ENCODE measurements around the gene GSTO2.

Gene GSTO2

DNA sequence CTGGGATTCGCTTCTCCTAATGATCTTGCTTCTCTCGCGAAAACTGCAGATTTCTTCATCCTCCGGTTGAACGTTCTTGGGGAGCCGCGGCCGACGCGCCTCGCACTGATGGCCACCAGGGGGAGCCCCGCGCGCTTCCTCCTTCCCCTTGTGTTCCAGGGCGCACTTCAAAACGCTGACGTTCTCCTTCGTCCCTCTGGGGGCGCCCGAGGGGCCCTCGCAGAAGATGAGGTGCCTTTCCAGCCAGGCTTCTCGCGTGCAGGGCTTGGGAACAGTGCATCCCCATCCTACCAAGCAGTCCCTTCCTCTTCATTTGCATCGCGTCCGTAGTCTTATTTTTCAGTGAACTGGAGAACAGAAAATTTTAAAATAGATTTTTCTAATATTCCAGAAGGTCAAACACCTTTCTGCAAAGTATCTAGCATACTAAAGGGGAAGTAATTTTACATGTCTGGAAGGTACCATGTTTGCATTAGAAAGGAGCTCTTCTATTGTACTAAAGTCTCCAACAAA is 22.5 kb downstream of the GSTO2 start (continued):
- TF ChIP-seq MEIS1 (CRISPR knock-in tag; IDR thresholded peaks at IDR 0.05; ENCODE audit: borderline replicate concordance): no peak
- TF ChIP-seq ZBTB17 (tag by site-specific recombination; IDR thresholded peaks at IDR 0.05): peak; percentile 54; the same call in 1 of the 2 replicates
- peak; percentile 24; the same call in 1 of the 2 replicates for TF ChIP-seq ZBTB6 (tag by site-specific recombination; IDR thresholded peaks at IDR 0.05)
- TF ChIP-seq ZBTB11 (tag by site-specific recombination; conservative IDR thresholded peaks at IDR 0.05; ENCODE audit: low read depth): no peak
- TF ChIP-seq ZNF555 (tag by site-specific recombination; conservative IDR thresholded peaks at IDR 0.05): no peak
- TF ChIP-seq ZNF776 (tag by site-specific recombination; IDR thresholded peaks at IDR 0.05; ENCODE audit: borderline replicate concordance): no peak
- TF ChIP-seq ZNF175 (tag by site-specific recombination; IDR thresholded peaks at IDR 0.05): no peak
- TF ChIP-seq ZNF404 (tag by site-specific recombination; IDR thresholded peaks at IDR 0.05): no peak
- no peak for TF ChIP-seq ZNF221 (tag by site-specific recombination; IDR thresholded peaks at IDR 0.05; ENCODE audit: borderline replicate concordance)
- TF ChIP-seq ZNF600 (tag by site-specific recombination; IDR thresholded peaks at IDR 0.05): no peak
- no peak for TF ChIP-seq BCL11B (tag by site-specific recombination; IDR thresholded peaks at IDR 0.05; ENCODE audit: low read depth)
- peak; percentile 74 for TF ChIP-seq KLF17 (tag by site-specific recombination; IDR thresholded peaks at IDR 0.05)
- no peak for TF ChIP-seq ZNF114 (tag by site-specific recombination; IDR thresholded peaks at IDR 0.05)
- TF ChIP-seq ZNF24 (tag by site-specific recombination; IDR thresholded peaks at IDR 0.05): 0 out of 2 replicates have a peak, but pooled peaks have one; percentile 34
- no peak; the same call in 1 of the 2 replicates for TF ChIP-seq ZBTB7A (tag by site-specific recombination; IDR thresholded peaks at IDR 0.05; ENCODE audit: low read depth)
- TF ChIP-seq, protein P1, sequence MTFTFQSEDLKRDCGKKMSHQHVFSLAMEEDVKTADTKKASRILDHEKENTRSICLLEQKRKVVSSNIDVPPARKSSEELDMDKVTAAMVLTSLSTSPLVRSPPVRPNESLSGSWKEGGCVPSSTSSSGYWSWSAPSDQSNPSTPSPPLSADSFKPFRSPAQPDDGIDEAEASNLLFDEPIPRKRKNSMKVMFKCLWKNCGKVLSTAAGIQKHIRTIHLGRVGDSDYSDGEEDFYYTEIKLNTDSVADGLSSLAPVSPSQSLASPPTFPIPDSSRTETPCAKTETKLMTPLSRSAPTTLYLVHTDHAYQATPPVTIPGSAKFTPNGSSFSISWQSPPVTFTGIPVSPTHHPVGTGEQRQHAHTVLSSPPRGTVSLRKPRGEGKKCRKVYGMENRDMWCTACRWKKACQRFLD (tag by site-specific recombination; IDR thresholded peaks at IDR 0.05): no peak
- TF ChIP-seq ZNF660 (tag by site-specific recombination; IDR thresholded peaks at IDR 0.05): peak; percentile 94
- no peak for TF ChIP-seq ZNF544 (tag by site-specific recombination; IDR thresholded peaks at IDR 0.05)
- TF ChIP-seq ZNF513 (tag by site-specific recombination; IDR thresholded peaks at IDR 0.05): peak; percentile 28; the same call in 1 of the 2 replicates
- TF ChIP-seq YY2 (tag by site-specific recombination; IDR thresholded peaks at IDR 0.05): no peak
- TF ChIP-seq, protein P2, sequence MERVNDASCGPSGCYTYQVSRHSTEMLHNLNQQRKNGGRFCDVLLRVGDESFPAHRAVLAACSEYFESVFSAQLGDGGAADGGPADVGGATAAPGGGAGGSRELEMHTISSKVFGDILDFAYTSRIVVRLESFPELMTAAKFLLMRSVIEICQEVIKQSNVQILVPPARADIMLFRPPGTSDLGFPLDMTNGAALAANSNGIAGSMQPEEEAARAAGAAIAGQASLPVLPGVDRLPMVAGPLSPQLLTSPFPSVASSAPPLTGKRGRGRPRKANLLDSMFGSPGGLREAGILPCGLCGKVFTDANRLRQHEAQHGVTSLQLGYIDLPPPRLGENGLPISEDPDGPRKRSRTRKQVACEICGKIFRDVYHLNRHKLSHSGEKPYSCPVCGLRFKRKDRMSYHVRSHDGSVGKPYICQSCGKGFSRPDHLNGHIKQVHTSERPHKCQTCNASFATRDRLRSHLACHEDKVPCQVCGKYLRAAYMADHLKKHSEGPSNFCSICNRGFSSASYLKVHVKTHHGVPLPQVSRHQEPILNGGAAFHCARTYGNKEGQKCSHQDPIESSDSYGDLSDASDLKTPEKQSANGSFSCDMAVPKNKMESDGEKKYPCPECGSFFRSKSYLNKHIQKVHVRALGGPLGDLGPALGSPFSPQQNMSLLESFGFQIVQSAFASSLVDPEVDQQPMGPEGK (tag by site-specific recombination; IDR thresholded peaks at IDR 0.05): 0 out of 2 replicates have a peak, but pooled peaks have one; percentile 25
- no peak for TF ChIP-seq ZBTB20 (tag by site-specific recombination; IDR thresholded peaks at IDR 0.05)
- no peak for TF ChIP-seq PRDM6 (tag by site-specific recombination; IDR thresholded peaks at IDR 0.05)
- 0 out of 2 replicates have a peak, but pooled peaks have one; percentile 46 for TF ChIP-seq ZNF639 (tag by site-specific recombination; IDR thresholded peaks at IDR 0.05)
- peak; percentile 69; the same call in 1 of the 2 replicates for TF ChIP-seq ZSCAN30 (tag by site-specific recombination; IDR thresholded peaks at IDR 0.05)
- 0 out of 2 replicates have a peak, but pooled peaks have one; percentile 16 for TF ChIP-seq MZF1 (tag by site-specific recombination; IDR thresholded peaks at IDR 0.05; ENCODE audit: borderline replicate concordance)
